PC-3 (cell line): Measurements from ENCODE around the gene GLOD5. TPM values are rescaled to one million over a fixed set of nuclear protein-coding genes. Genes with fewer than 3 reads are reported as not detected.

Experiments
- ATAC-seq: fragments of 200-7000 bp; cut with Tn5 transposase; 2 replicates; pipeline ENCODE4 v1.9.1; 2020; ENCODE audit warnings: mild to moderate bottlenecking, moderate library complexity
- BruUV-seq: library from RNA; stranded (reverse); fragments of 400-500 nt; replicated peaks from 2 replicates; lab custom pipeline; 2021; lab: Mats Ljungman, UMichigan
- CTCF ChIA-PET: fragments of 300-600 bp; sonication (Branson Sonifier 250); formaldehyde crosslinking; loops from one replicate; lab custom pipeline; 2022; ENCODE audit warnings: antibody characterized with exemption; lab: Charles Lee
- POLR2A ChIA-PET: fragments of 300-600 bp; sonication (Branson Sonifier 250); formaldehyde crosslinking; loops from one replicate; lab custom pipeline; 2022; ENCODE audit warnings: antibody characterized with exemption; ENCODE audit not compliant: unreplicated experiment; lab: Charles Lee
- DNase-seq: peaks from one replicate; pipeline ENCODE4 v3.0.0-alpha.2; 2015
- H2AFZ ChIP-seq: fragments of 300-600 bp; sonication (generic); 2 replicates; pipeline ENCODE4 v1.6.0; 2016; ENCODE audit warnings: antibody characterized with exemption, low read length
- H3F3A ChIP-seq: fragments of 300-600 bp; sonication (generic); one replicate; pipeline ENCODE4 v1.6.0; 2017; ENCODE audit warnings: antibody characterized with exemption, low read length, control low read depth, mild to moderate bottlenecking; ENCODE audit not compliant: unreplicated experiment
- H3K27ac ChIP-seq: fragments of 300-600 bp; sonication (generic); 2 replicates; pipeline ENCODE4 v1.5.1; 2016; ENCODE audit warnings: mild to moderate bottlenecking, low read length
- H3K27me3 ChIP-seq: fragments of 300-600 bp; sonication (generic); 2 replicates; pipeline ENCODE4 v1.6.1; 2016; ENCODE audit warnings: low read length, mixed read lengths
- H3K36me3 ChIP-seq: fragments of 300-600 bp; sonication (generic); 2 replicates; pipeline ENCODE4 v1.6.1; 2016; ENCODE audit warnings: low read depth, mixed run types, low read length, mixed read lengths
- H3K4me1 ChIP-seq: fragments of 300-600 bp; sonication (generic); 2 replicates; pipeline ENCODE4 v1.5.1; 2016; ENCODE audit warnings: low read length; ENCODE audit not compliant: insufficient read depth
- H3K4me2 ChIP-seq: fragments of 300-600 bp; sonication (generic); 2 replicates; pipeline ENCODE4 v1.6.0; 2016; ENCODE audit warnings: low read length
- H3K4me3 ChIP-seq: fragments of 300-600 bp; sonication (generic); 2 replicates; pipeline ENCODE4 v1.5.1; 2016; ENCODE audit warnings: mild to moderate bottlenecking, low read length, mixed read lengths
- H3K79me2 ChIP-seq: fragments of 300-600 bp; sonication (generic); 2 replicates; pipeline ENCODE4 v1.6.1; 2017; ENCODE audit warnings: low read length, mixed read lengths
- H3K9ac ChIP-seq: fragments of 300-600 bp; sonication (generic); 2 replicates; pipeline ENCODE4 v1.6.0; 2016; ENCODE audit warnings: mild to moderate bottlenecking, low read length
- H3K9me2 ChIP-seq: fragments of 300-600 bp; sonication (generic); replicated peaks from 2 replicates; pipeline ENCODE4 v1.6.1; 2016; ENCODE audit warnings: mixed run types, low read length, mixed read lengths
- H3K9me3 ChIP-seq: fragments of 300-600 bp; sonication (generic); 2 replicates; pipeline ENCODE4 v1.6.1; 2016; ENCODE audit warnings: low read length, mixed read lengths
- H4K20me1 ChIP-seq: fragments of 300-600 bp; sonication (generic); 2 replicates; pipeline ENCODE4 v1.6.1; 2016; ENCODE audit warnings: low read length, mixed read lengths
- CTCF ChIP-seq: fragments of 300-600 bp; sonication (generic); conservative IDR thresholded peaks from 2 replicates; pipeline ENCODE4 v1.5.1; 2017; ENCODE audit warnings: antibody characterized with exemption, low read depth, mild to moderate bottlenecking, low read length
- EZH2 ChIP-seq: fragments of 300-600 bp; sonication (generic); IDR thresholded peaks from one replicate; pipeline ENCODE4 v1.6.1; 2017; ENCODE audit warnings: antibody characterized with exemption, mild to moderate bottlenecking, low read length; ENCODE audit not compliant: unreplicated experiment
- EZH2phosphoT487 ChIP-seq: fragments of 300-600 bp; sonication (generic); IDR thresholded peaks from 2 replicates; pipeline ENCODE4 v1.6.1; 2018; ENCODE audit warnings: mild to moderate bottlenecking, antibody characterized with exemption, low read length, borderline replicate concordance
- intact Hi-C: fragments of 100-400 bp; cut with micrococcal nuclease; formaldehyde crosslinking; loops from 2 replicates; pipeline ENCODE4 v1.9.0; 2023
- total RNA-seq: library from RNA; depleted of rRNA; stranded (reverse); fragments of >200 nt; gene quantifications from 2 replicates; pipeline ENCODE4 v1.2.3, GENCODE V29; 2014

GLOD5 gene
- total RNA-seq, 1 experiment from 2014 or later = not detected

DNA sequence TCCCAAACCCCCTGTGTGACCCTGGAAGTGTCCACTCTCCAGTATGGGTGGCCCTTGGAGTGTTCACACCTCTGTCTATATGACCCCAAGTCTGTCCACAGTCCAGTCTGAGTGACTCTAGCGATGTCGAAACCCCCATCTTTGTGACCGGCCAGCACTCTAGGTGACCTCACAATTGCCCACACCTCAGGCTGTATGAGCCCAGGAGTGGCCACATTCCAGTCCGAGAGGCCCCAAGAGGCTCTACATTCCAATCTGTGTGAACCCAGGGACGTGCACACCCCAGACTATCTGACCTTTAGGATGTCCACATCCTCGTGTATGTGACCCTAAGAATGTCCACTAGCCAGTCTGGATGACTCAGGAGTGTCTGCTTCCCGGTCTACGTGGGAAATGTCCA lies 7.3 kb upstream of the GLOD5 start:
- no peaks in the 10 kb centered on the region for H3K4me1 ChIP-seq
- no peaks in the 10 kb centered on the region for H3K36me3 ChIP-seq
- H3K4me2 ChIP-seq = no peak overlapping the region
- H3K4me3 ChIP-seq = no peak overlapping the region
- H3K9ac ChIP-seq = no peak overlapping the region
- ATAC-seq (no peak), DNase-seq (no peak)
- no peaks in the 10 kb centered on the region for H3K9me3 ChIP-seq
- no peaks in the 10 kb centered on the region for H4K20me1 ChIP-seq
- no peaks in the 10 kb centered on the region for H3F3A ChIP-seq
- H3K79me2 ChIP-seq = no peaks in the 10 kb centered on the region
- TF ChIP-seq EZH2 = no peak
- no peak for TF ChIP-seq CTCF
- no peak for TF ChIP-seq EZH2phosphoT487
- intact Hi-C loops = no loop called here
- no peaks in the 10 kb centered on the region for H3K9me2 ChIP-seq
- no peaks in the 10 kb centered on the region for H3K27me3 ChIP-seq
- H2AFZ ChIP-seq = no peak overlapping the region
- CTCF ChIA-PET = no interaction called here
- H3K27ac ChIP-seq = no peak overlapping the region
- BruUV-seq = no TSS peak
- POLR2A ChIA-PET = no interaction called here

DNA sequence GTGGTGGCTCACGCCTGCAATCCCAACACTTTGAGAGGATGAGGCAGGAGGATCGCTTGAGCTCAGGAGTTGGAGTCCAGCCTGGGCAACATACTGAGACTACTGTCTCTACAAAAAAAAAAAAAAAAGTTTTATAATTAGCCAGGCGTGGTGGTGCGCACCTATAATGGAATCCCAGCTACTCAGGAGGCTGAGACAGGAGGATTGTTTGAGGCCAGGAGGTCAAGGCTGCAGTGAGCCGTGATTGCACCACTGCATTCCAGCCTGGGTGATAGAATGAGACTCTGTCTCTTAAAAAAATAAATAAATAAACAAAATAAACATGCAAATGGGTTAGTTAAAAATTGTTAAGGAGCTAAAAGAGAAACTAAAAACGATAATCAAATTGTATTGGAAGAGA lies 7.7 kb downstream of the GLOD5 start:
- ChIA-PET POLR2A (interaction anchor here (0.6 kb wide), 1 partner anchor 33 kb away, joined by 4 read pairs; the partner anchor contains the start of gene HDAC6), CTCF (no interaction called here)
- no peak overlapping the region for H3K4me3 ChIP-seq
- H3K9me2 ChIP-seq = no peaks in the 10 kb centered on the region
- no peaks in the 10 kb centered on the region for H3K79me2 ChIP-seq
- no peak overlapping the region for H3K9ac ChIP-seq
- H3K9me3 ChIP-seq = no peaks in the 10 kb centered on the region
- ATAC-seq (no peak), DNase-seq (no peak)
- no peak overlapping the region for H2AFZ ChIP-seq
- no peaks in the 10 kb centered on the region for H3K27me3 ChIP-seq
- no peak overlapping the region for H3K27ac ChIP-seq
- no peak overlapping the region for H3K4me2 ChIP-seq
- no peak for TF ChIP-seq EZH2phosphoT487
- no peak for TF ChIP-seq CTCF
- TF ChIP-seq EZH2 = no peak
- H3K4me1 ChIP-seq = no peaks in the 10 kb centered on the region
- no peaks in the 10 kb centered on the region for H3F3A ChIP-seq
- no peaks in the 10 kb centered on the region for H4K20me1 ChIP-seq
- BruUV-seq = no TSS peak
- intact Hi-C loops = no loop called here
- no peaks in the 10 kb centered on the region for H3K36me3 ChIP-seq

GRCh38 chrX:48770296-48770695 lies 8.7 kb downstream of the GLOD5 start:
- H2AFZ ChIP-seq = no peak overlapping the region
- TF ChIP-seq CTCF (no peak), EZH2phosphoT487 (no peak), EZH2 (no peak)
- no peaks in the 10 kb centered on the region for H3F3A ChIP-seq
- CTCF ChIA-PET = no interaction called here
- no peaks in the 10 kb centered on the region for H3K27me3 ChIP-seq
- H3K9me3 ChIP-seq = no peaks in the 10 kb centered on the region
- no peaks in the 10 kb centered on the region for H3K9me2 ChIP-seq
- H3K36me3 ChIP-seq = no peaks in the 10 kb centered on the region
- H3K9ac ChIP-seq = no peak overlapping the region
- no peak overlapping the region for H3K4me2 ChIP-seq
- H3K27ac ChIP-seq = no peak overlapping the region
- H3K4me1 ChIP-seq = no peaks in the 10 kb centered on the region
- POLR2A ChIA-PET = no interaction called here
- H3K4me3 ChIP-seq = no peak overlapping the region
- intact Hi-C loops = no loop called here
- no peak for DNase-seq
- no TSS peak for BruUV-seq
- H4K20me1 ChIP-seq = no peaks in the 10 kb centered on the region
- no peaks in the 10 kb centered on the region for H3K79me2 ChIP-seq
- no peak for ATAC-seq
